Endodermal cell (in vitro differentiated cells): ENCODE results near the gene TXLNG. TPM values are rescaled to one million over a fixed set of nuclear protein-coding genes. Genes with fewer than 3 reads are reported as not detected.

Source experiments
- DNase-seq: peaks from one replicate; pipeline ENCODE4 v3.0.0-alpha.2; 2017
- H3K27ac ChIP-seq: 2 replicates; pipeline ENCODE4 v1.5.1; 2013; ENCODE audit warnings: mild to moderate bottlenecking, low read depth, low read length, moderate library complexity
- H3K27me3 ChIP-seq: 2 replicates; pipeline ENCODE4 v1.6.1; 2013; ENCODE audit warnings: mild to moderate bottlenecking, low read length, moderate library complexity; ENCODE audit not compliant: insufficient read depth, control insufficient read depth, poor library complexity, severe bottlenecking
- H3K36me3 ChIP-seq: 2 replicates; pipeline ENCODE4 v1.7.0; 2013; ENCODE audit warnings: mild to moderate bottlenecking, low read length, moderate library complexity; ENCODE audit not compliant: control insufficient read depth, insufficient read depth
- H3K4me1 ChIP-seq: one replicate; pipeline ENCODE4 v1.7.0; 2013; ENCODE audit warnings: low read length; ENCODE audit not compliant: control insufficient read depth, insufficient read depth
- H3K4me3 ChIP-seq: 2 replicates; pipeline ENCODE4 v1.5.1; 2013; ENCODE audit warnings: mild to moderate bottlenecking, low read length, moderate library complexity
- H3K9ac ChIP-seq: 2 replicates; pipeline ENCODE4 v1.6.1; 2013; ENCODE audit warnings: mild to moderate bottlenecking, low read length, moderate library complexity; ENCODE audit not compliant: poor library complexity, severe bottlenecking; ENCODE audit errors: extremely low read depth
- H3K9me3 ChIP-seq: 2 replicates; pipeline ENCODE4 v1.6.1; 2013; ENCODE audit warnings: mild to moderate bottlenecking, low read length, moderate library complexity; ENCODE audit not compliant: control insufficient read depth
- H3K27ac Mint-ChIP-seq: 2 replicates; pipeline ENCODE4 v1.8.0; 2020; ENCODE audit warnings: mixed read lengths
- H3K27me3 Mint-ChIP-seq: 2 replicates; pipeline ENCODE4 v1.8.0; 2021; ENCODE audit warnings: mild to moderate bottlenecking, mixed read lengths; ENCODE audit not compliant: insufficient read depth
- H3K36me3 Mint-ChIP-seq: 2 replicates; pipeline ENCODE4 v1.8.0; 2020; ENCODE audit warnings: low read depth, mixed read lengths
- H3K4me1 Mint-ChIP-seq: 2 replicates; pipeline ENCODE4 v1.8.0; 2020; ENCODE audit warnings: mixed read lengths
- H3K4me3 Mint-ChIP-seq: 2 replicates; pipeline ENCODE4 v1.8.0; 2020; ENCODE audit warnings: mild to moderate bottlenecking, moderate library complexity, mixed read lengths
- H3K9me3 Mint-ChIP-seq: 2 replicates; pipeline ENCODE4 v1.8.0; 2020; ENCODE audit warnings: mild to moderate bottlenecking, mixed read lengths
- WGBS, 2 experiments: methylation state at CpG; one replicate each; pipeline versions ENCODE4 v1.1.5 to v1.1.7; 2013; ENCODE audit warnings: missing lambda C conversion rate in 2 of 2, mixed read lengths in 1 of 2; ENCODE audit not compliant: insufficient coverage in 1 of 2, insufficient read length in 1 of 2; 5-methylcytosine and 5-hydroxymethylcytosine counted together
- total RNA-seq, 2 donors: library from RNA; stranded (reverse); fragmentation: NEBNext Ultra II Directional in 1 of 2; extraction: Animal tissue kit (Norgen Biotek cat#: 25700) in 1 of 2; gene quantifications; 2 replicates in 1 of 2; 3 replicates in 1 of 2; pipeline ENCODE4 v1.2.1, GENCODE V29; 2021
- TF ChIP-seq, protein P1 (sequence below): fragments of 200-600 bp; sonication (generic); conservative IDR thresholded peaks from 2 replicates; pipeline ENCODE4 v1.5.0; 2021; ENCODE audit warnings: antibody characterized with exemption, mild to moderate bottlenecking

Gene TXLNG
- total RNA-seq, 2 donors from 2014 or later: 13.8 to 31.0 TPM

DNA sequence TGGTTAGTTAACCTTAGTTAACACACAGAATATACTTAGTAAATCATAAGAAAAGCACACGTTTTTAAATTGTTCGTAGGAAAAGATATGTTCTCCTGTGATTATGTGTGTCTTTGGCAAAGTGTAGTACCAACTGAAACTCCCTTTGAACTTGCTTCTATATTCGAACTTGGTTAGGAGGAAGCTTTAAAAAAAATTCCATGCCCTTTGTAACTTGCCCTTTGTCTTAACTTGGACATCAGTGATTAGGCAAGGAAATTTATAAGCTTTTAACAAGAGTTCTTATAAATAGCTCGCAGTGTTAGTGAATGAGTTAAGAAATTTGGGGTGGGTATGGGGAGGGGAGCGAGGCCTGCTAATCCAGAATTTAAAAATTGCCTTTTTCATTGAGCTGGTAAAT, 33.4 kb downstream of the TXLNG start:
- H3K4me1 Mint-ChIP-seq: no peaks in the 10 kb centered on the region
- peak overlapping the region; percentile 30 for H3K27ac Mint-ChIP-seq
- H3K27ac ChIP-seq: no peak overlapping the region
- no peaks in the 10 kb centered on the region for H3K9me3 Mint-ChIP-seq
- no peaks in the 10 kb centered on the region for H3K27me3 ChIP-seq
- 98 to 100% methylated on average over 1 to 3 of the region's 5 CpGs for WGBS, 2 experiments
- peaks cover 54% of the 10 kb centered on the region for H3K36me3 Mint-ChIP-seq
- no peak overlapping the region for H3K4me3 ChIP-seq
- DNase-seq: no peak
- H3K4me3 Mint-ChIP-seq: no peak overlapping the region
- no peak overlapping the region for H3K9ac ChIP-seq
- TF ChIP-seq, protein P1, sequence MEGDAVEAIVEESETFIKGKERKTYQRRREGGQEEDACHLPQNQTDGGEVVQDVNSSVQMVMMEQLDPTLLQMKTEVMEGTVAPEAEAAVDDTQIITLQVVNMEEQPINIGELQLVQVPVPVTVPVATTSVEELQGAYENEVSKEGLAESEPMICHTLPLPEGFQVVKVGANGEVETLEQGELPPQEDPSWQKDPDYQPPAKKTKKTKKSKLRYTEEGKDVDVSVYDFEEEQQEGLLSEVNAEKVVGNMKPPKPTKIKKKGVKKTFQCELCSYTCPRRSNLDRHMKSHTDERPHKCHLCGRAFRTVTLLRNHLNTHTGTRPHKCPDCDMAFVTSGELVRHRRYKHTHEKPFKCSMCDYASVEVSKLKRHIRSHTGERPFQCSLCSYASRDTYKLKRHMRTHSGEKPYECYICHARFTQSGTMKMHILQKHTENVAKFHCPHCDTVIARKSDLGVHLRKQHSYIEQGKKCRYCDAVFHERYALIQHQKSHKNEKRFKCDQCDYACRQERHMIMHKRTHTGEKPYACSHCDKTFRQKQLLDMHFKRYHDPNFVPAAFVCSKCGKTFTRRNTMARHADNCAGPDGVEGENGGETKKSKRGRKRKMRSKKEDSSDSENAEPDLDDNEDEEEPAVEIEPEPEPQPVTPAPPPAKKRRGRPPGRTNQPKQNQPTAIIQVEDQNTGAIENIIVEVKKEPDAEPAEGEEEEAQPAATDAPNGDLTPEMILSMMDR: no peak
- H3K36me3 ChIP-seq: peaks cover 27% of the 10 kb centered on the region
- no peaks in the 10 kb centered on the region for H3K9me3 ChIP-seq
- H3K4me1 ChIP-seq: no peaks in the 10 kb centered on the region
- no peaks in the 10 kb centered on the region for H3K27me3 Mint-ChIP-seq

DNA sequence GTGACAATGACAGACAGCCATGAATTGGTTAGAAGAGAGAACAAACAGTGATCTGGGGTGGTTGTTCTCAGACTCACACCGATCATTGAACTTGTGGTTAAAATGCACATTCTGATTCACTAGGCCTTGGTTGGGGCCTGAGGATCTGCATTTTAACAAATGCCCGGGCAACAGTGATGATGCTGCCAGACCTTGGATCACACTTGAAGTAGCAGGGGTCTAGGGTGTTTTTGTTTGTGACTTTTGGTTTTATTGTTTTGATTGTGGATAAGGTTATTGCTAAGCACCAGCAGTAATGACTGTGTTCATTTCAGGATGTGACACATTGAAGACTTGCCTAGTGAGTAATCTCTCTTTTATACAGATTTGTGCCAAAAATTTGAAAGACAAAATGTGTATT, 36.5 kb downstream of the TXLNG start:
- H3K27ac Mint-ChIP-seq: no peak overlapping the region
- 95% methylated on average over 2 of the region's 2 CpGs; no CpG with 5 or more reads in 1 of the 2 experiments for WGBS, 2 experiments
- no peak overlapping the region for H3K4me3 Mint-ChIP-seq
- Histone ChIP-seq H3K9ac (no peak overlapping the region), H3K9me3 (no peaks in the 10 kb centered on the region), H3K27me3 (no peaks in the 10 kb centered on the region), H3K4me3 (no peak overlapping the region), H3K4me1 (no peaks in the 10 kb centered on the region), H3K27ac (no peak overlapping the region), H3K36me3 (peaks cover 28% of the 10 kb centered on the region)
- DNase-seq: no peak
- no peaks in the 10 kb centered on the region for H3K27me3 Mint-ChIP-seq
- H3K4me1 Mint-ChIP-seq: no peaks in the 10 kb centered on the region
- TF ChIP-seq, protein P1: no peak
- H3K36me3 Mint-ChIP-seq: peaks cover 48% of the 10 kb centered on the region
- H3K9me3 Mint-ChIP-seq: no peaks in the 10 kb centered on the region

DNA sequence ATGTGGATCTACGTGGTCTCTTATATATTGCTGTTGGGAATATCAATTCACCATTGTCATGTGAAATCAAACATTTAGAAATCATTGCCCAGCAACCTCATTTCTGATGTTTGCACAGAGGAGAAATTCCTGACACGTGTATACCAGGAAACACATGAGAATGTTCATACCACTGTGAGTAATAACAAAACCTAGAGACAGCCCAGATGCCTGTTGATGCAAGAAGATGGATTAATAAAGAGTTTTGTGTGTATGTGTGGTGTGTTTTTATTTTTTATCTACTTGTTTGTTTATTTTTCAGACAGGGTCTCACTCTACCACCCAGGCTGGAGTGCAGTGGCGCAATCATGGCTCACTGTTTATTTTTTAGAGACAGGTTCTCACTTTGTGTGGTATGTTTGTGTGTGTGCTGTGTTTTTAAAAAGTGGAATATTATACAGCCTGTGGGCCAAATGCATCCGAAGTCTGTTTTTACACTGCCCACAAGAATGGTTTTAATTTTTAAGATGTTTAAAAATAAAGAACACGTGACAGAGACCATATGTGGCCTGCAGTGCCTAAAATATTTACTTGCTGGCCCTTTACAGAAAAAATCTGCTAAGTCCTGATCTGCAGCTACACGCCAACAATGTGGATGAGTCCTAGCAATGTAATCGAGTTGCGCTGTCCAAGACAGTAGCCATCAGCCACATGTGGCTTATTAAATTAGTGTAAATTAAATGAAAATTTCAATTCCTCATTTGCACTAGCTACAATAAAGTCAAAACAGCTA, 39.2 kb downstream of the TXLNG start:
- H3K4me3 Mint-ChIP-seq: no peak overlapping the region
- H3K9me3 Mint-ChIP-seq: no peaks in the 10 kb centered on the region
- H3K27me3 ChIP-seq: no peaks in the 10 kb centered on the region
- H3K9ac ChIP-seq: no peak overlapping the region
- DNase-seq: no peak
- 97 to 100% methylated on average over 1 to 8 of the region's 8 CpGs for WGBS, 2 experiments
- peak overlapping the region; percentile 78 for H3K27ac Mint-ChIP-seq
- H3K4me1 Mint-ChIP-seq: peaks cover 6% of the 10 kb centered on the region
- H3K27me3 Mint-ChIP-seq: no peaks in the 10 kb centered on the region
- TF ChIP-seq, protein P1: no peak
- no peak overlapping the region for H3K4me3 ChIP-seq
- no peak overlapping the region for H3K27ac ChIP-seq
- peaks cover 30% of the 10 kb centered on the region for H3K36me3 ChIP-seq
- no peaks in the 10 kb centered on the region for H3K4me1 ChIP-seq
- H3K9me3 ChIP-seq: no peaks in the 10 kb centered on the region
- peaks cover 48% of the 10 kb centered on the region for H3K36me3 Mint-ChIP-seq
